Effector CD4-positive, alpha-beta T cell (primary cell): ENCODE data around the gene TMIGD3. TPM values are rescaled to one million over a fixed set of nuclear protein-coding genes. Genes with fewer than 3 reads are reported as not detected.
"Not testable (repeated sequence)": the region's sequence is repeated elsewhere in the genome, so short reads cannot be mapped to it uniquely, and the experiment has no call there.

Source experiments
- DNase-seq: peaks from one replicate; pipeline ENCODE4 v3.0.0-alpha.2; 2020
- total RNA-seq: gene quantifications from one replicate; lab custom pipeline; 2026; lab: John Stamatoyannopoulos, UW

TMIGD3 gene
- not detected for total RNA-seq

DNA sequence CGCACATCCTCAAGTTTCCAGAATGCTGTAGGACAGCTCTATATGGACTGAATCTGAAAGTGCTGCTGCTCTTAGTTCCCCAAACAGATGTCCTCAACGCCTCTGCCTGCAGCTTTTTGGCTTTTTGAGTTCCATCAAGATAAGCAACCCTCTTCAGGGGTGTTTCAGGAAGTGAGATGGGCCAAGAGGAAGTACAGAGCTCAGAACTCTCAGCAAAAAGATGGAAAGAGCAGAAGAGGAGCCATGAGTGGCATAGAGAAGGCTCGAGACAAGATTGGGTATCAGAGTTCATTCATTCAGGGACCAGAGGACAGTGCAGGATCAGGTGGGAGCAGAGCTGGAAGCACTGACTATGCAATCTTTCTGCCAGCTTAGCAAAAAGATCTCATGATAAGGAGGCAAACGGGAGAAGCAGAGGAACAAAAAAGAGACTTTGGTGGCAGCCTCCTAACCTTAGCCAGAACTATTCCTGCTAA, at the start of gene TMIGD3, which contains the start of gene ADORA3:
TMIGD3 (minus strand) TSS at position 49 of the 476 bp plus-strand sequence. CDS start 279 bp downstream, outside the sequence.
ADORA3 (minus strand) TSS at position 49 of the 476 bp plus-strand sequence. CDS start 279 bp downstream, outside the sequence.
- no peak for DNase-seq

GRCh38 chr1:111553196-111553595, 49.8 kb upstream of the TMIGD3 start:
- DNase-seq = no peak

DNA sequence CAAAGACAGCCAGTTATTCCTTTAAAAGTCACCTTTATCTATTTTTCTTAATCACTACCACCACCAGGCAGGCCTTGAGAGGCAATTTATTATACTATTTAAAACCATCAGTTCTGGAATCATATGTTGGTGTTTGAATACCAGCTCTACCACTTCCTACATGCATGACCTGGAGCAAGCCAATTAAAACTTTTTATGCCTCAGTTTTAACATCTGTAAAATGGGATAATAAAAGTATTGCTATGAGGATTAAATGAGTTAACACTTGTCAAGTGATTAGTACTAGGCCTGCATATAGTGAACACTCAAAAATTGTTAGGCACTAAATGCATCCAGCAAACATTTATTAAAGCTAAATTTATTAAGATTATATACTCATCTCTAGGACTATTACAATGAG, 49.2 kb upstream of the TMIGD3 start:
- DNase-seq = no peak

DNA sequence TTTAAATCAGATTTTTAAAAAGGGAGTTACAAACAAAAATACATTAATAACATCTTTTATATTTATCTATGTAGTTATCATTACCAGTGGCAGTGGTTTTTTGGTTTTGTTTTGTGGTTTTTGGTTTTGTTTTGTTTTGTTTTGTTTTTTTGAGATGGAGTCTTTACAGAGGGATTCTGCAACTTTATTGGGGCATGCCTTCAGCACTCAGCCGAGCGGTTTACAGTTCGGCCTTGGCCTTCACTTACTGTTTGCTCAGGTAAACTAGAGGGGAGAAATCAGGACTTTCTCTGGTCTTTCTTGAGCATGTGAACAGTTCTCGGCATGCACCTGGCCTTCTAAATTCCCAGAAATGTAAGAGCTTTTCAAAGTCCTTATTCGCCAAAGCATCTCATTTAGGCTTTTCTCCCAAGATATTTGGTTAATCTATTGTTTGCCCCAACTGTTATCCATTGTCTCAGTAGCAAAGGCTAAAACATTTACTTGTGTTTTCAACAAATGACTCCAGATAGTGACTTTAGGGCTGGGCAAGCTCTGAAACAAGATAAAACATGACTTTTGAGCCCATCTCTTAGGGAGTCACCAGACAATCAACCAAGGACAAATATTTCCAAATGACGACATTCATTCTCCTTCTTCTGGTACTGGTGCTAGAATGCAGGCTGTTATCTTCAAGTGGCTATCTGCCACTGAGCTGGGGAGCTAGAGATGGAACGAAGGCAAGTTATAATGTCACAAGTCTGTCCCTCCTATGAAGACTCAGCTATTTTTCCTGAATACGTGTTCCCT, 48.4 kb upstream of the TMIGD3 start:
- no peak for DNase-seq

- not testable (repeated sequence) for DNase-seq
Observed at GRCh38 chr1:111547786-111548185, 44.4 kb upstream of the TMIGD3 start.

- no peak for DNase-seq
Observed at GRCh38 chr1:111542187-111542586, 38.8 kb upstream of the TMIGD3 start.

DNA sequence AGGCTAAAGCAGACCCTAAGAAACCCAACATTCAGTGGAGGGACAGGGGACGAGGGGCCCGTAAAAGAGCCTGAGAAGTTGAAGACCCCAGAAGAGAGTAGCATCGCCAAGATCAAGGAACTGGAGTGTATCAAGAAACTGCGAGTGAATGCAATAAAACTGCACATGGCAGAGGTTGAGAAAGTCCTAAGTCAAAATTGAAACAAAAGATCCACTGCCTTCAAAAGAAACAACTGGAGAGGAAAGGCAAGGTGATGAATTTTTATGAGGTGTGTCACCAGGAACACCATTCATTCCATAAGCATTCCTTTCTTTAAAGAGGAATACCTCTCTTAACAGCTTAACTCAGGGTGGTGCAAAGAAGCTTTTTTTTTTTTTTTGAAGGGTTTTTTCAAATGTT, 38.3 kb upstream of the TMIGD3 start:
- DNase-seq = no peak

GRCh38 chr1:111540928-111541327, 37.5 kb upstream of the TMIGD3 start:
- no peak for DNase-seq

GRCh38 chr1:111538343-111539025, 35.1 kb upstream of the TMIGD3 start:
- DNase-seq = no peak

- no peak for DNase-seq
Observed at GRCh38 chr1:111535256-111536191, 32.1 kb upstream of the TMIGD3 start.

- DNase-seq = no peak
Observed at GRCh38 chr1:111520053-111520452, 16.6 kb upstream of the TMIGD3 start.

DNA sequence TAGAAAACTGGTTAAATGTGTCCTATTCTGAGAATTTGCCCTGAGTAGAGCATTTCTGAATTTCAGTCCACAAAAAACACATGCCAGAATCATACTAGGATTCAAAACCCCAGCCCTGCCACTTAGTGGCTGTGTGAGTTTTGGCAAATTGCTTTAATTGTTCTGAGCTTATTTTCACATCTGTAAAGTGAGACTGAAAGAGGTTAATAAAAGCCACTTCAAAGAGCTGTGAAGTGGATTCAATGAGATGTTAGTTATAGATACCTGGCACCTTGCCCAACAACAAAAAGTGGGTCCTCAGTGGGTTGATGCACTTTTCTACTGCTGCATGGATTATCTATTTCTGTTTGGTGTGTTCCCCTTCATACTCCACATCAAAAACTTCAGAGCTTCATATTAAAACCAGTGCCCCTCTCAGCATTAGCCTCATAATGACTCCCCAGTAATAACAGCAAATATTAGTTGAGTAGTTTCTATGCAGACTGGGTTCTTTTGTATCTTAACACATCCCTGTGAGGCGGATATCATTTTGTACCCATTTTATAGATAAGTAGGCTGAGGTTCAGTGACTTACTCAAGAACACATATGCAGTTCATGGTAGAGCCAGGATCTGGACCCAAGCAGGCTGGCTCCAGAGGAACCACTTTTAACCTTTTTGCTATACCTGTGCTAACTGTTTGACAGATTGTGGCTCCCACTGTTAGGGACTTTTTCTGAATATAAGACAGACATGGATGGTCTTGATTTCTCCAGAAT, 14.2 kb upstream of the TMIGD3 start:
- DNase-seq = no peak

DNA sequence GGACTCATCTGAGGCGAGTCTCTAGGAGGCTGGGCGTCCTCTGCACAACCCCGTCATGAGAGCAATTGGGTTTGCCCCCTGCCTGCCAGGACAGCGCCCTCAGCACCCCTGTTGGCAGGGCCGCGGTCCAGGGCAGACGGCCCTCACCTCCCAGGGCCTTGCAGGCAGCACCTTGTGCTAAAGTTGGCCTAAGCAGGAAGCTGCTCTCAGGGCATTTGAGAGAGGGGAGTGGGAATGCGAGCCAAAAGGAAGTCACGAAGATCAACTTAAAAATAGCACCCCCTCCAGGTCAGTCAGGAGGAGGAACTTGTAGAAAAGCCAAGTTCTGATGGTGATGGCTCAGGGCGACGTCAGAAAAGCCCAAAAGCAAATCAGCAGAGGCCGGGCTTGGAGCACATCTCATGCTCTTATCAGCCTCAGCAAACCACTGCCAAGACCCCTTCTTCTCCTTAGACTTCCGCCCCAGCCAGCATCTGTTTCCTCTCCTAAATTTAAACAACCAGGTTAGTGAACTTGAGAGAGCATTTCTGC, 12.6 kb upstream of the TMIGD3 start:
- no peak for DNase-seq

GRCh38 chr1:111515291-111516004, 12.0 kb upstream of the TMIGD3 start:
- DNase-seq = no peak

- DNase-seq = no peak
Observed at GRCh38 chr1:111513410-111514020, 10.1 kb upstream of the TMIGD3 start.

- DNase-seq = no peak
Observed at GRCh38 chr1:111512931-111513330, 9.5 kb upstream of the TMIGD3 start.

GRCh38 chr1:111512132-111512889, 8.9 kb upstream of the TMIGD3 start:
- DNase-seq = no peak

GRCh38 chr1:111511370-111511769, 7.9 kb upstream of the TMIGD3 start:
- DNase-seq = no peak

- DNase-seq = no peak
Observed at GRCh38 chr1:111509997-111510375, 6.6 kb upstream of the TMIGD3 start.
